Mesenchymal stem cell (in vitro differentiated cells and primary cell): ENCODE results near the gene NXPE1. TPM values are rescaled to one million over a fixed set of nuclear protein-coding genes. Genes with fewer than 3 reads are reported as not detected.

Experiments
- DNase-seq: peaks from one replicate; pipeline ENCODE4 v3.0.0-alpha.2; 2013
- H2AFZ ChIP-seq: one replicate; pipeline ENCODE4 v1.6.1; 2013; ENCODE audit warnings: low read depth, mild to moderate bottlenecking, control low read depth, inconsistent platforms, low read length, moderate library complexity
- H2AK5ac ChIP-seq: 2 replicates; pipeline ENCODE4 v1.6.1; 2013; ENCODE audit warnings: low read length, moderate library complexity, mild to moderate bottlenecking, inconsistent platforms; ENCODE audit not compliant: severe bottlenecking
- H2BK120ac ChIP-seq: one replicate; pipeline ENCODE4 v1.6.1; 2013; ENCODE audit warnings: low read depth, mild to moderate bottlenecking, inconsistent platforms, low read length, moderate library complexity
- H2BK12ac ChIP-seq, 2 experiments: one replicate each; pipeline ENCODE4 v1.6.1; 2013; ENCODE audit warnings: inconsistent platforms in 2 of 2, low read length in 2 of 2, mild to moderate bottlenecking in 2 of 2, moderate library complexity in 2 of 2, control low read depth in 1 of 2
- H2BK15ac ChIP-seq: one replicate; pipeline ENCODE4 v1.6.1; 2013; ENCODE audit warnings: mild to moderate bottlenecking, low read depth, inconsistent platforms; ENCODE audit not compliant: poor library complexity, severe bottlenecking
- H2BK5ac ChIP-seq: 2 replicates; pipeline ENCODE4 v1.6.1; 2013; ENCODE audit warnings: low read depth, mild to moderate bottlenecking, low read length, control low read depth, inconsistent platforms; ENCODE audit not compliant: poor library complexity, severe bottlenecking
- H3K14ac ChIP-seq, 2 experiments: one replicate each; pipeline ENCODE4 v1.6.1; 2013; ENCODE audit warnings: inconsistent platforms in 2 of 2, low read length in 2 of 2, control low read depth in 1 of 2, mild to moderate bottlenecking in 1 of 2, moderate library complexity in 1 of 2
- H3K18ac ChIP-seq, 2 experiments: one replicate each; pipeline ENCODE4 v1.6.1; 2013; ENCODE audit warnings: inconsistent platforms in 2 of 2, low read length in 2 of 2, control low read depth in 1 of 2, low read depth in 1 of 2, mild to moderate bottlenecking in 1 of 2
- H3K23ac ChIP-seq, 2 experiments: one replicate each; pipeline ENCODE4 v1.6.1; 2013; ENCODE audit warnings: inconsistent platforms in 2 of 2, low read length in 2 of 2, mild to moderate bottlenecking in 2 of 2, moderate library complexity in 2 of 2, control low read depth in 1 of 2
- H3K27ac ChIP-seq: 2 replicates; pipeline ENCODE4 v1.5.1; 2013; ENCODE audit warnings: mild to moderate bottlenecking, moderate library complexity, low read length, control low read depth, inconsistent platforms; ENCODE audit not compliant: poor library complexity, severe bottlenecking
- H3K27me3 ChIP-seq, 2 experiments: 2 replicates each; pipeline versions ENCODE4 v1.6.1 to v1.7.0; 2013; ENCODE audit warnings: low read length in 2 of 2, mild to moderate bottlenecking in 2 of 2, moderate library complexity in 2 of 2, control low read depth in 1 of 2, inconsistent platforms in 1 of 2; ENCODE audit not compliant: control insufficient read depth in 1 of 2, insufficient read depth in 1 of 2
- H3K36me3 ChIP-seq, 2 experiments: 2 replicates each; pipeline versions ENCODE4 v1.6.1 to v1.7.0; 2013; ENCODE audit warnings: low read length in 2 of 2, control low read depth in 1 of 2, inconsistent platforms in 1 of 2, low read depth in 1 of 2, mild to moderate bottlenecking in 1 of 2; ENCODE audit not compliant: insufficient read depth in 2 of 2, control insufficient read depth in 1 of 2
- H3K4ac ChIP-seq, 2 experiments: one replicate each; pipeline ENCODE4 v1.6.1; 2013; ENCODE audit warnings: inconsistent platforms in 2 of 2, low read length in 2 of 2, mild to moderate bottlenecking in 2 of 2, moderate library complexity in 2 of 2, control low read depth in 1 of 2, low read depth in 1 of 2
- H3K4me1 ChIP-seq: 2 replicates; pipeline ENCODE4 v1.6.1; 2013; ENCODE audit warnings: low read depth, low read length, control low read depth; ENCODE audit not compliant: control insufficient read depth, insufficient read depth
- H3K4me2 ChIP-seq: 2 replicates; pipeline ENCODE4 v1.6.1; 2013; ENCODE audit warnings: low read length, mild to moderate bottlenecking, inconsistent platforms; ENCODE audit not compliant: poor library complexity, severe bottlenecking
- H3K4me3 ChIP-seq, 2 experiments: 2 replicates each; pipeline versions ENCODE4 v1.5.1 to v1.7.0; 2013; ENCODE audit warnings: low read length in 2 of 2, mild to moderate bottlenecking in 2 of 2, control low read depth in 1 of 2, low read depth in 1 of 2; ENCODE audit not compliant: insufficient read depth in 1 of 2
- H3K79me1 ChIP-seq: replicated peaks from 2 replicates; pipeline ENCODE4 v1.6.1; 2013; ENCODE audit warnings: mild to moderate bottlenecking, control low read depth, low read length, inconsistent platforms; ENCODE audit not compliant: poor library complexity, severe bottlenecking
- H3K9ac ChIP-seq: 2 replicates; pipeline ENCODE4 v1.7.0; 2013; ENCODE audit warnings: mild to moderate bottlenecking, low read length, moderate library complexity
- H3K9me3 ChIP-seq: 2 replicates; pipeline ENCODE4 v1.7.0; 2013; ENCODE audit warnings: mild to moderate bottlenecking, low read length; ENCODE audit not compliant: control insufficient read depth
- H4K8ac ChIP-seq: one replicate; pipeline ENCODE4 v1.6.1; 2013; ENCODE audit warnings: inconsistent platforms, mild to moderate bottlenecking, low read length, moderate library complexity
- H4K91ac ChIP-seq: one replicate; pipeline ENCODE4 v1.6.1; 2013; ENCODE audit warnings: mild to moderate bottlenecking, low read length, inconsistent platforms
- WGBS: methylation state at CpG from one replicate; pipeline ENCODE4 v1.1.7; 2013; ENCODE audit warnings: mixed read lengths; 5-methylcytosine and 5-hydroxymethylcytosine counted together
- small RNA-seq: library from polyadenylated mRNA; stranded (forward); fragments of <200 nt; extraction: miRNeasy Mini kit (QIAGEN cat#:217004); gene quantifications from one replicate; pipeline ENCODE3, GENCODE V24; 2013; ENCODE audit warnings: low read depth

NXPE1 gene

DNA sequence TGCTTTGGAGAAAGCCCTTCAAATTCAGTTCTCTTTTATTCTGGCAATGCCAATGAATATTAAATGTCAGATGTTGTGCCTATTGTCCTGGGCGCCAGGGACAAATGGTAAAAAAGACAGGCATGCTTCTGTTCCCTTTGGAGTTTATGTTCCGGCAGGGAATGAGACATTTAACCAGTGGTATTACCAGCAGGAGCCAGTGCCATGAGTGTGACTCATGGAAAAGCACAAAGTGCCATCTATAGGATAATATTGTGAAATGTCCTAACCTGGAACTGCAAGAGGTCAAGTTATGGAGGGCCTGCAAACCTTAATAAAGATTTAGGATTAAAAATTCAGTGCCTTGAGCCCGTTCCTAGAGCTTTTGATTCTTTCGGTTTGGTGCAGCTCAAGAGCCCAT is 80.9 kb downstream of the NXPE1 start:
- Histone ChIP-seq H3K18ac (no peak overlapping the region), H3K27ac (no peak overlapping the region), H2BK15ac (no peak overlapping the region), H3K23ac (no peak overlapping the region), H3K4me1 (no peaks in the 10 kb centered on the region), H4K8ac (no peak overlapping the region), H3K14ac (no peak overlapping the region), H2BK12ac (peak overlapping the region; percentile 63 to 70), H4K91ac (no peak overlapping the region), H3K4ac (peak overlapping the region in 1 of 2 experiments; percentile 40), H3K27me3 (no peaks in the 10 kb centered on the region), H3K4me3 (no peak overlapping the region), H3K9ac (no peak overlapping the region), H3K4me2 (no peak overlapping the region), H3K36me3 (no peaks in the 10 kb centered on the region), H2AK5ac (no peak overlapping the region), H2BK5ac (no peak overlapping the region), H2AFZ (no peak overlapping the region), H3K79me1 (no peaks in the 10 kb centered on the region), H2BK120ac (no peak overlapping the region), H3K9me3 (no peaks in the 10 kb centered on the region)
- peak; percentile 66 for DNase-seq
- WGBS, result 38% methylated on average over 4 of the region's 4 CpGs

- Histone ChIP-seq H2BK120ac (no peak overlapping the region), H3K36me3 (no peaks in the 10 kb centered on the region), H3K27ac (no peak overlapping the region), H2BK12ac (no peak overlapping the region), H4K91ac (no peak overlapping the region), H2AK5ac (no peak overlapping the region), H3K79me1 (no peaks in the 10 kb centered on the region), H3K9ac (no peak overlapping the region), H2BK5ac (no peak overlapping the region), H4K8ac (no peak overlapping the region), H3K4me3 (no peak overlapping the region), H3K27me3 (no peaks in the 10 kb centered on the region), H2BK15ac (no peak overlapping the region), H3K18ac (peak overlapping the region in 1 of 2 experiments; percentile 76), H3K4me2 (no peak overlapping the region), H3K4me1 (no peaks in the 10 kb centered on the region), H2AFZ (no peak overlapping the region), H3K9me3 (no peaks in the 10 kb centered on the region), H3K14ac (no peak overlapping the region), H3K4ac (no peak overlapping the region), H3K23ac (no peak overlapping the region)
- DNase-seq, result peak; percentile 22
- 0% methylated on average over 2 of the region's 2 CpGs for WGBS
These were observed 81.7 kb downstream of the NXPE1 start for GRCh38 chr11:114478001-114478410.

DNA sequence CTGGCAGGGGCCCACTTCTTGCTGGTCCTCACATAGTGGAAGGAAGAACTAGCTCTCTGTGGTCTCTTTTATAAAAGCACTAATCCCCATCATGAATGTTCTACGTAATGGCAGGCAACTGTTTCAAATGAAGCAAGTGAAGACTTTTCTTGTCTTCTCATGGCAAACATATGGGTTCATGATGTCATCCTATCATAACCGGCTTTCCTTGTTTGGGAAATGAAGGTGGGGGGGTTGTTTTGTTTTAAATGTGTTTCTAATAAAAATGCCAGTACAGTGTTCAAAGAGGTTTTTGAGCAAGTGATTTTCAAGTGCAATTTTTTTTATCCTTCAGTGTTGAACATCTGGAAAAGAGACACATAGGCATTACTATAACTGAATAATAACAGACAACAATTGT is 87.0 kb downstream of the NXPE1 start:
- no peak for DNase-seq
- Histone ChIP-seq H2BK120ac (no peak overlapping the region), H2BK15ac (no peak overlapping the region), H4K8ac (no peak overlapping the region), H3K4ac (no peak overlapping the region), H3K79me1 (no peaks in the 10 kb centered on the region), H2AK5ac (no peak overlapping the region), H4K91ac (no peak overlapping the region), H3K27ac (no peak overlapping the region), H2BK12ac (no peak overlapping the region), H3K4me3 (no peak overlapping the region), H3K23ac (no peak overlapping the region), H3K4me2 (no peak overlapping the region), H2AFZ (no peak overlapping the region), H3K4me1 (no peaks in the 10 kb centered on the region), H3K18ac (no peak overlapping the region), H3K9me3 (no peaks in the 10 kb centered on the region), H3K36me3 (peaks cover 0 to 10% of the 10 kb centered on the region in 2 experiments), H3K14ac (no peak overlapping the region), H3K27me3 (no peaks in the 10 kb centered on the region), H2BK5ac (no peak overlapping the region), H3K9ac (no peak overlapping the region)
- WGBS, result 98% methylated on average over 2 of the region's 2 CpGs

Small RNA genes lying within 50 kb of the gene (small RNA-seq; reads per million reads assigned to genes)
- gene RF01210, result not detected
